GM08714 (cell line): Measurements from ENCODE around the gene KREMEN1.

Experiments
- H3K4me3 ChIP-seq: fragments of 200-500 bp; sonication (Bioruptor generic); 2 replicates; pipeline ENCODE4 v1.5.1; 2014; ENCODE audit warnings: mild to moderate bottlenecking, low read length, inconsistent platforms
- ZNF274 ChIP-seq: IDR thresholded peaks from 2 replicates; pipeline ENCODE4 v1.6.1; 2012; ENCODE audit warnings: mild to moderate bottlenecking, low read depth, low read length

The KREMEN1 gene

DNA sequence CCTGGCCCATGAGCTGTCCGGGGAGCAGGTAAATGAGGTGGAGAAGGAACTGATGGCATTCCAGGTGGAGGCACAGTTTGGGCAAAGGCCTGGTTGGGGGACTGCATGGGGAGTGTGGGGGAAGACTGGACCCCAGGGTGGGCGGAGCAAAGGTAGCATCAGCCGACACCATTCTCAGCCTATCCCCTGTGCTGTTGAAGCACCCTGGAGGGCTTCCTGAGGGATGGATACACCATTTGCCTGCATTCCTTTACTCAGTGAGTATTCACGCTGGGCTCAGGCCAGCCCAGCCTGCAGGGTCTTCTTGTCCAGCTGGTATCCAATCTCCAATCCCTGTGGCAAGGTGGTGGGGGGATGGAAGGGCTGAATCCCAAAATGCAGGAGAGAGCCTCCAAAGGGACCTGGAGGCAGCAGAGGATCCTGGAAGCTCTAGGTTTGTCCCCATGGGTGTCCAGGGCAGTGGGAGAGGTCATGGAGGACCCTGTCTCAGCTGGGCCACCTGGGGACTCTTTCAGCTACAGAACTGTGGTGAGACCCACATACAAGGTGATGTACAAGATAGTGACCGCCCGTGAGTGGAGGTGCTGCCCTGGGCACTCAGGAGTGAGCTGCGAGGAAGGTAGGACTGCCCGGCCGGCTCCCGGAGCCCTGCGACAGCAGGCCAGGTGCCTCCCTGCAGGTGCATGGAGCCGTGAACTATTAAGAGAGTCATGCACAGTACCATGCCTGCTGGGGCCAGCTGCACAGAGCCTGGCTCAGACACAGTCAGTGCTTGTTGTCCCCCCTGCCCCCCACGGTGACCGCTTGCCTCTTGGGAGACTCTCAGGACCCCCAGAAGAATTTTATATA is 142.4 kb downstream of the KREMEN1 start:
- TF ChIP-seq ZNF274 = no peak
- no peak overlapping the region for H3K4me3 ChIP-seq

DNA sequence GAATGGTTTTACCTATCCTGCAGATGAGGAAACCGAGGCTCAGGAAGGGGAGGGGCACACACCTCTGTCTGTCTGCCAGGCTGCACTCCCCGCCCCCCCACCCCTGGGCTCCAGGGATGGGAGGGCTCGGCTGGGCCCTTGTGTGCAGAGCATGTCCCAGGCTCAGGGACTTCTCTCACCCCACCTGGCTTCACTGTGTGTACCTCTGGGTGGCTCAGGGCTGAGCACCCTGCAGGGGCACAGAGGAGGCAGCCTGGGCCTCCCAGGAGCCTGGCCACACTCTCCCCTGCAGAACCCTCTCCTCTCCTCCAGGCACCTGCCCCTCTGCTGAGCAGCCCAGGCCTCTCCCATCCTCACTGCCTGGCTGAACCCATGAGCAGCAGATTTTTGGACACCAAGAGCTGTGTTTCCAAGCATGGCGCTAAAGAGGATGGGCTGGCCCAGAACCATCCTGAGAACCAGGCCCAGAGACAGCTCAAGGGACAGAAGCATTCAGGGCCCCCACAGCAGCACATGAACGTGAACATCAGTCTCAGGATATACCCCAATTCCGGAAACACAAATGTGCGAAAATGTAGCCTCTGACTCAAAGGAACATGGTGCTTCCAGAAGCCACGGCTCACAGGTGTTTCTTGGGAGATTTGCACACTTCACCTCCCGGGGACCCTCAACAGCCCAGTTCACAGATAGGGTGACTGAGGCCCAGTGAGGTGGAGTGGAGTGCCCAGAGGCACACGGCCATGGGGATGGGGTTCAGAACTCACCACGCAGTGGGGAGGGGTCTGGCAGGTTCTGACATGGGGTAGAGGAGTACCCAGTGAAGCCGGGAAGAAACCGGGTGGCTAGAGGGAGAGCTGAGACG is 143.4 kb downstream of the KREMEN1 start:
- H3K4me3 ChIP-seq = no peak overlapping the region
- TF ChIP-seq ZNF274 = no peak

DNA sequence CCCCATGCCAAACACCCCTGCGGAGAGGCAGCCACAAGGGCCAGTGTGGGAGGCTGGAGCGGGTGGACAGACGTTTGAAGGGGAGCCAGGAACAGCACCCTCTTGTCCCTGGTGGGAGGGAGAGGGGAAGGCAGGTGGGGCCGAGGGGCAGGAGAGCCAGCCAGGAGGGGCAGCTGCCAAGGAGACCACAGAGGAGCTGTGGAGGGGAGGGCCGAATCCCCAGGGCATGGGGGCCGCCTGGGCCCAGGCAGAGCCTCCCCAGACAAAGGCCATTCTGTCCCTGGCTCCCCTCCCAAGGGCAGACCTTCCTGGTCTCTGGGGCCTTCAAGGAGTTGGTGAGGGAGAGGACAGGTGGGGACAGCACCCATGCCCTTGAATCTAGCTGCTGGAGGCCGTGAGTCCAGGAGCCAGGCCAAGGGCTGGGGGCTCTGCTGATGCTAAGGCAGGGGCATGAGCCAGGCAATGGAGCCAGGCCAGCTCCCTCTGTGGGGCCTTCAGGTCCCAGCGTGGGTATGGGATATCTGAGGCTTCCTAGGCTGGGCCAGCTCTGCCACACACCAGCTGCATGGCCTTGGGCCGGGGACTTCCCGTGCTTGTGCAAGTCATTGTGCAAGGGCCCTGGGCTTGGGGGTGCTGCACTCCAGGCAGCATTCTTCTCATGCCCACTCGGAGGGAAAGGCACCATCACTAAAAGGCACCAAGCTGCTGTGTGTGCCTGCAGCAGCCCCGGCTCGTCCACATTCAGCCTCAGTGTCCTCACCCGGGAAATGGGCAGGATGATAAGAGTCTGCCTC is 144.2 kb downstream of the KREMEN1 start:
- TF ChIP-seq ZNF274 = no peak
- no peak overlapping the region for H3K4me3 ChIP-seq
